ENCODE data around the gene DECR2. TPM values are rescaled to one million over a fixed set of nuclear protein-coding genes. Genes with fewer than 3 reads are reported as not detected.
A peak's percentile ranks its signal among the peaks of the same experiment; 100 is the strongest.

DECR2 gene
- polyA plus RNA-seq, 3 donors: 5.7 to 12.8 (median 8.7) TPM

DNA sequence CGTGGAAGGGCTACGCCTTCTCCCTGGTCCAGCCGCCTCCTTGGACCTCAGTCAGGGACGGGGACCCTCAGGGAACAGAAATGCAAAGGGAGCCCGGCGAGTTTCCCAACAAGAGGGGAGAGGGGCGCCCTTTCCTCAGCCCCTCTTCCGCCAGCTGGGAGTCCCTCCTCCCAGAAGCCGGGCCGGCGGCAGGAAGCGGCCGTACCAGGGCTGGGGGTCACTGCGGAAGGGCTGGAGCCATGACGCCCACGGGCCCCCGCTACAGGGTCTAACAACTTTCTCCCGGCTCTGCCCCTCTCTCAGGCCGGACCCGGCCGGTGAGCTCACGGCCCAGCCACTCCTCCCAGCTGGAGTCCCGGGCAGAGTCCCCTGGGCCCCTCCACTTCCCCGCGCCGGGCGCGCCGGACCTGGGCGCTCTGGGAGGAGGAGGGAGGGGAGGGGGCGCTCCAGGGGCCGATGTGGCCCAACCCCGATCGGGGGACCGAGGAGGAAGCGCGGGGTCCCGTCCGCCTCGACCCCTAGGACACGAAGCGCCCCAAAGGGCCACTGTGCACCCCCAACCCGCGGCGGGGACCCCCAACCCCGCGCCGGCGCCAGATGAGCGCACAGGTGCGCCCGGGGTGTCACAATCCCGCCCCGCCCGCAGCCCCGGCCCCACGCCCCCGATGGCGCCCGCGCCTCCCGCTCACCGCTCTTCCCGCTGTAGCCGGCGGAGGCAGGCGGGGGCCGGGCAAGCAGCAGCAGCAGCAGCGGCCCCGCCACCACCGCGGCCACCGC is 20.5 kb upstream of the DECR2 start:
- Histone ChIP-seq H2AFZ (ENCODE audit: insufficient read depth, low read depth, low read length, poor library complexity, severe bottlenecking) (peak overlapping the region; percentile 71), H3K4me1 (ENCODE audit: control insufficient read depth in 1 of 2, insufficient read depth in 2 of 2, low read length in 2 of 2) (peaks cover 39 to 46% of the 10 kb centered on the region in 2 donors)

More for the DNA sequence above, 20.5 kb upstream of the DECR2 start:
- Mint-ChIP-seq H3K9me3 (no peaks in the 10 kb centered on the region), H3K36me3 (peaks cover 6 to 12% of the 10 kb centered on the region in 2 donors), H3K27me3 (ENCODE audit: low read depth in 3 of 3) (peaks cover 0 to 14% (median 9%) of the 10 kb centered on the region in 3 donors), H3K4me3 (peak overlapping the region; percentile 80 to 88), H3K27ac (no peak overlapping the region), H3K4me1 (peaks cover 36% of the 10 kb centered on the region)
- no peak for DNase-seq
- intact Hi-C loops (cut with micrococcal nuclease): no loop called here
- under 1% methylated on average over 70 of the region's 73 CpGs for WGBS (ENCODE audit: insufficient coverage)
- Histone ChIP-seq H3K9ac (ENCODE audit: insufficient read depth, low read length, poor library complexity, severe bottlenecking) (peak overlapping the region; percentile 76), H3K36me3 (replicated peaks in 1 of 2; ENCODE audit: control insufficient read depth in 1 of 2, insufficient read depth in 2 of 2, low read length in 2 of 2) (peaks cover 17% of the 10 kb centered on the region in 2 donors), H3K27me3 (ENCODE audit: control insufficient read depth in 2 of 2, insufficient read depth in 2 of 2, low read length in 2 of 2) (no peaks in the 10 kb centered on the region), H4K20me1 (ENCODE audit: insufficient read depth, low read length) (peaks cover 32% of the 10 kb centered on the region), H3K4me2 (replicated peaks; ENCODE audit: extremely low read depth, low read length, poor library complexity, severe bottlenecking) (peak overlapping the region; percentile 95), H3K4me3 (replicated peaks in 1 of 3; ENCODE audit: low read depth in 2 of 3, low read length in 3 of 3) (peak overlapping the region; percentile 78 to 88 (median 87)), H3K79me2 (ENCODE audit: insufficient read depth, low read length) (peaks cover 35% of the 10 kb centered on the region), H3K27ac (ENCODE audit: low read depth in 1 of 2, low read length in 2 of 2) (peak overlapping the region in 1 of 2 donors; percentile 31), H3K9me3 (replicated peaks in 1 of 2; ENCODE audit: control insufficient read depth in 1 of 2, insufficient read depth in 1 of 2, low read length in 2 of 2) (no peaks in the 10 kb centered on the region)
- TF ChIP-seq, protein P1, sequence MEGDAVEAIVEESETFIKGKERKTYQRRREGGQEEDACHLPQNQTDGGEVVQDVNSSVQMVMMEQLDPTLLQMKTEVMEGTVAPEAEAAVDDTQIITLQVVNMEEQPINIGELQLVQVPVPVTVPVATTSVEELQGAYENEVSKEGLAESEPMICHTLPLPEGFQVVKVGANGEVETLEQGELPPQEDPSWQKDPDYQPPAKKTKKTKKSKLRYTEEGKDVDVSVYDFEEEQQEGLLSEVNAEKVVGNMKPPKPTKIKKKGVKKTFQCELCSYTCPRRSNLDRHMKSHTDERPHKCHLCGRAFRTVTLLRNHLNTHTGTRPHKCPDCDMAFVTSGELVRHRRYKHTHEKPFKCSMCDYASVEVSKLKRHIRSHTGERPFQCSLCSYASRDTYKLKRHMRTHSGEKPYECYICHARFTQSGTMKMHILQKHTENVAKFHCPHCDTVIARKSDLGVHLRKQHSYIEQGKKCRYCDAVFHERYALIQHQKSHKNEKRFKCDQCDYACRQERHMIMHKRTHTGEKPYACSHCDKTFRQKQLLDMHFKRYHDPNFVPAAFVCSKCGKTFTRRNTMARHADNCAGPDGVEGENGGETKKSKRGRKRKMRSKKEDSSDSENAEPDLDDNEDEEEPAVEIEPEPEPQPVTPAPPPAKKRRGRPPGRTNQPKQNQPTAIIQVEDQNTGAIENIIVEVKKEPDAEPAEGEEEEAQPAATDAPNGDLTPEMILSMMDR (IDR thresholded peaks at IDR 0.05): no peak
